ENCODE results near the gene MEIS2.

- TF ChIP-seq CTCF (IDR thresholded peaks at IDR 0.05; ENCODE audit: low read depth, low read length) (no peak), EZH2phosphoT487 (IDR thresholded peaks at IDR 0.05; ENCODE audit: low read depth) (no peak)
These were observed 69.2 kb downstream of the MEIS2 start for GRCh38 chr15:37031198-37031597.

Measured in OCI-LY3 (cell line).